GM12878 (cell line): Measurements from ENCODE around the gene CDK11B. TPM values are rescaled to one million over a fixed set of nuclear protein-coding genes. Genes with fewer than 3 reads are reported as not detected.

Source experiments
- EZH2 ChIP-seq: IDR thresholded peaks from 2 replicates; pipeline ENCODE4 v1.6.1; 2012; ENCODE audit warnings: low read depth, mild to moderate bottlenecking, control low read depth, inconsistent platforms, low read length, borderline replicate concordance; ENCODE audit not compliant: control insufficient read depth
- FOXK2 ChIP-seq: fragments of 450-650 bp; IDR thresholded peaks from 2 replicates; pipeline ENCODE4 v1.6.1; 2017; ENCODE audit warnings: mild to moderate bottlenecking, moderate library complexity
- NFYB ChIP-seq: IDR thresholded peaks from 2 replicates; pipeline ENCODE4 v1.6.1; 2011; ENCODE audit warnings: low read depth, mild to moderate bottlenecking, low read length, improper control_type of control experiment, moderate library complexity; ENCODE audit not compliant: insufficient read depth
- RAD51 ChIP-seq: fragments of 450-650 bp; IDR thresholded peaks from 2 replicates; pipeline ENCODE4 v1.6.1; 2016; ENCODE audit warnings: moderate library complexity, mild to moderate bottlenecking, inconsistent platforms
- ZBED1 ChIP-seq: IDR thresholded peaks from 2 replicates; pipeline ENCODE4 v1.6.1; 2016; ENCODE audit warnings: borderline replicate concordance
- polyA plus RNA-seq, 11 experiments: library from polyadenylated mRNA; depleted of rRNA in 4 of 11; unstranded in 6 of 11; stranded (reverse) in 5 of 11; fragments of >200 nt; fragmentation: Nextera tagmentation in 4 of 11; fragmentation: Illumina TruSeq in 1 of 11; extraction: Ambion mirVana in 4 of 11; extraction: Trizol in 1 of 11; gene quantifications; 1 replicate in 1 of 11; 2 replicates in 10 of 11; pipeline versions ENCODE4 v1.2.1 to v1.2.3, GENCODE V29; 2011 to 2016; ENCODE audit warnings: inconsistent platforms in 2 of 11, missing spikeins in 2 of 11, low read depth in 1 of 11
- total RNA-seq, 4 experiments: library from RNA; depleted of rRNA in 3 of 4; stranded (reverse); fragments of >200 nt in 3 of 4; fragmentation: Illumina TruSeq in 1 of 4; extraction: Trizol in 1 of 4; gene quantifications; 2 replicates each; pipeline versions ENCODE4 v1.2.1 to v1.2.3, GENCODE V29; 2013 to 2021
- TF ChIP-seq, protein P1 (sequence below): fragments of 450-650 bp; IDR thresholded peaks from 2 replicates; pipeline ENCODE4 v1.6.1; 2017; ENCODE audit warnings: mild to moderate bottlenecking, low read depth, inconsistent platforms; ENCODE audit not compliant: poor library complexity, severe bottlenecking
- TF ChIP-seq, protein P2 (sequence below): fragments of 450-650 bp; formaldehyde crosslinking; IDR thresholded peaks from 2 replicates; pipeline ENCODE4 v1.5.0; 2022; ENCODE audit warnings: mild to moderate bottlenecking, missing genetic modification characterization

CDK11B gene
- total and polyA plus RNA-seq, 10 of the 15 experiments (the other 5 are each of a cell fraction or from before 2014, with no cell fraction given): 3.2 to 30.9 (median 18.0) TPM

DNA sequence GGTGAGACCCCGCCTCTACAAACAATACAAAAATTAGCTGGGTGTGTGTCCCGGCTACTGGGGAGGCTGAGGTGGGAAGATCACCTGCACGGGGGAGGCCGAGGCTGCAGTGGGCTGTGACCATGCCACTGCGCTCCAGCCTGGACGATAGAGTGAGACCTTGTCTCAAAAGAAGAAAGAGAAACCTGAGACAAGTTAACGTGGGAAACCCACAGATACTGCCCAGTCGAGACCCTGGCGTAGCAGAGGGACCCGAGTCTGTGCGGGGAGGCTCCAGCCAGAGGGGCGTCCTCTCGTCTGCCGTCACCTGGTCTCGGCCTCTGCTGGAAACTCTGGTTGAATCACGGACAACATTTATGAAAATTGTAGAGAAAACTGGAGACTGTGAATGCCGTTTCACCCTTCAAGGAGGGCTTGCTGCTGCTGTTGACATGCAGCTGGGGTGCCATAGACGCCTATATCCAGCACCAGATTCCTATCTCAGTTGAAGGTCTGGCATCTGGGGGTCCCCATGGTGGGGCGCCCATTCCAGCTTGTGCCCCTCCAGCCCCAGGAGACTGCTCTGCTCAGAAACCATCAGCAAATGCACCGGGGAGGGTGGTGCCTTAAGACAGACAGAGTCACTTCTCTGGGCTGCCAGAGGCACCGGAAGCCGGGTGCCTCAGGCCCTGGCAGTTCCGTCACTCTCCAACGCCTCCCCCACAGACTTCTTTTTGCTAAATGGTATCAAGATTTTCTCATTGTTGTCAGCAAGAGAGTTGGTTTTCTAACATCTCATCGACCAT, 13.6 kb upstream of the CDK11B start (continued):
- TF ChIP-seq, protein P1, sequence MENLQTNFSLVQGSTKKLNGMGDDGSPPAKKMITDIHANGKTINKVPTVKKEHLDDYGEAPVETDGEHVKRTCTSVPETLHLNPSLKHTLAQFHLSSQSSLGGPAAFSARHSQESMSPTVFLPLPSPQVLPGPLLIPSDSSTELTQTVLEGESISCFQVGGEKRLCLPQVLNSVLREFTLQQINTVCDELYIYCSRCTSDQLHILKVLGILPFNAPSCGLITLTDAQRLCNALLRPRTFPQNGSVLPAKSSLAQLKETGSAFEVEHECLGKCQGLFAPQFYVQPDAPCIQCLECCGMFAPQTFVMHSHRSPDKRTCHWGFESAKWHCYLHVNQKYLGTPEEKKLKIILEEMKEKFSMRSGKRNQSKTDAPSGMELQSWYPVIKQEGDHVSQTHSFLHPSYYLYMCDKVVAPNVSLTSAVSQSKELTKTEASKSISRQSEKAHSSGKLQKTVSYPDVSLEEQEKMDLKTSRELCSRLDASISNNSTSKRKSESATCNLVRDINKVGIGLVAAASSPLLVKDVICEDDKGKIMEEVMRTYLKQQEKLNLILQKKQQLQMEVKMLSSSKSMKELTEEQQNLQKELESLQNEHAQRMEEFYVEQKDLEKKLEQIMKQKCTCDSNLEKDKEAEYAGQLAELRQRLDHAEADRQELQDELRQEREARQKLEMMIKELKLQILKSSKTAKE: no peak
- no peak for TF ChIP-seq EZH2
- no peak for TF ChIP-seq RAD51
- TF ChIP-seq NFYB: no peak
- TF ChIP-seq, protein P2, sequence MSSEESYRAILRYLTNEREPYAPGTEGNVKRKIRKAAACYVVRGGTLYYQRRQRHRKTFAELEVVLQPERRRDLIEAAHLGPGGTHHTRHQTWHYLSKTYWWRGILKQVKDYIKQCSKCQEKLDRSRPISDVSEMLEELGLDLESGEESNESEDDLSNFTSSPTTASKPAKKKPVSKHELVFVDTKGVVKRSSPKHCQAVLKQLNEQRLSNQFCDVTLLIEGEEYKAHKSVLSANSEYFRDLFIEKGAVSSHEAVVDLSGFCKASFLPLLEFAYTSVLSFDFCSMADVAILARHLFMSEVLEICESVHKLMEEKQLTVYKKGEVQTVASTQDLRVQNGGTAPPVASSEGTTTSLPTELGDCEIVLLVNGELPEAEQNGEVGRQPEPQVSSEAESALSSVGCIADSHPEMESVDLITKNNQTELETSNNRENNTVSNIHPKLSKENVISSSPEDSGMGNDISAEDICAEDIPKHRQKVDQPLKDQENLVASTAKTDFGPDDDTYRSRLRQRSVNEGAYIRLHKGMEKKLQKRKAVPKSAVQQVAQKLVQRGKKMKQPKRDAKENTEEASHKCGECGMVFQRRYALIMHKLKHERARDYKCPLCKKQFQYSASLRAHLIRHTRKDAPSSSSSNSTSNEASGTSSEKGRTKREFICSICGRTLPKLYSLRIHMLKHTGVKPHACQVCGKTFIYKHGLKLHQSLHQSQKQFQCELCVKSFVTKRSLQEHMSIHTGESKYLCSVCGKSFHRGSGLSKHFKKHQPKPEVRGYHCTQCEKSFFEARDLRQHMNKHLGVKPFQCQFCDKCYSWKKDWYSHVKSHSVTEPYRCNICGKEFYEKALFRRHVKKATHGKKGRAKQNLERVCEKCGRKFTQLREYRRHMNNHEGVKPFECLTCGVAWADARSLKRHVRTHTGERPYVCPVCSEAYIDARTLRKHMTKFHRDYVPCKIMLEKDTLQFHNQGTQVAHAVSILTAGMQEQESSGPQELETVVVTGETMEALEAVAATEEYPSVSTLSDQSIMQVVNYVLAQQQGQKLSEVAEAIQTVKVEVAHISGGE (CRISPR knock-in tag): no peak
- no peak for TF ChIP-seq ZBED1
- no peak for TF ChIP-seq FOXK2
